Thyroid gland (tissue), 4 donors: ENCODE data around the gene SYNGR3. TPM values are rescaled to one million over a fixed set of nuclear protein-coding genes. Genes with fewer than 3 reads are reported as not detected.
A peak's percentile ranks its signal among the peaks of the same experiment; 100 is the strongest.

Experiments used
- DNase-seq, 2 donors: peaks; one replicate each; pipeline ENCODE4 v3.0.0-alpha.2; 2019
- H3K27ac ChIP-seq, 3 donors: fragments of 200-600 bp; sonication (generic); 1 replicate in 2 of 3; 2 replicates in 1 of 3; pipeline ENCODE4 v1.5.1; 2016 to 2019; ENCODE audit warnings: mild to moderate bottlenecking in 1 of 3, moderate library complexity in 1 of 3
- H3K27me3 ChIP-seq: fragments of 200-600 bp; sonication (generic); one replicate; pipeline ENCODE4 v1.5.1; 2019
- H3K36me3 ChIP-seq, 2 donors: fragments of 200-600 bp; sonication (generic); one replicate each; pipeline ENCODE4 v1.5.1; 2016 to 2019
- H3K4me1 ChIP-seq, 2 donors: fragments of 200-600 bp; sonication (generic); one replicate each; pipeline ENCODE4 v1.5.1; 2017 to 2019
- H3K4me3 ChIP-seq, 3 donors: fragments of 200-600 bp; sonication (generic); replicated peaks in 1 of 3; 1 replicate in 2 of 3; 2 replicates in 1 of 3; pipeline ENCODE4 v1.5.1; 2016; ENCODE audit warnings: mild to moderate bottlenecking in 1 of 3
- H3K9me3 ChIP-seq: fragments of 200-600 bp; sonication (generic); one replicate; pipeline ENCODE4 v1.5.1; 2017
- POLR2A ChIP-seq, 2 donors: fragments of 450-650 bp; IDR thresholded peaks; one replicate each; pipeline ENCODE4 v1.6.1; 2017; ENCODE audit warnings: antibody characterized with exemption in 2 of 2, mild to moderate bottlenecking in 2 of 2, moderate library complexity in 1 of 2
- WGBS, 2 donors: methylation state at CpG; one replicate each; pipeline ENCODE4 v1.1.5; 2017; 5-methylcytosine and 5-hydroxymethylcytosine counted together
- intact Hi-C: fragments of 100-400 bp; cut with DNase I; formaldehyde crosslinking; loops from one replicate; pipeline ENCODE4 v1.15.1; 2023
- total RNA-seq, 4 donors: library from RNA; depleted of rRNA; stranded (reverse); fragments of >200 nt; gene quantifications; one replicate each; pipeline ENCODE4 v1.2.3, GENCODE V29; 2016
- TF ChIP-seq, protein P1 (sequence below), 6 experiments: fragments of 200-600 bp in 3 of 6; fragments of 450-650 bp in 3 of 6; sonication (generic) in 3 of 6; IDR thresholded peaks; one replicate each; pipeline ENCODE4 v1.5.1; 2016 to 2019; ENCODE audit warnings: antibody characterized with exemption in 6 of 6, mild to moderate bottlenecking in 2 of 6, inconsistent platforms in 1 of 6, moderate library complexity in 1 of 6

Gene SYNGR3
- total RNA-seq, 4 donors from 2014 or later = not detected

DNA sequence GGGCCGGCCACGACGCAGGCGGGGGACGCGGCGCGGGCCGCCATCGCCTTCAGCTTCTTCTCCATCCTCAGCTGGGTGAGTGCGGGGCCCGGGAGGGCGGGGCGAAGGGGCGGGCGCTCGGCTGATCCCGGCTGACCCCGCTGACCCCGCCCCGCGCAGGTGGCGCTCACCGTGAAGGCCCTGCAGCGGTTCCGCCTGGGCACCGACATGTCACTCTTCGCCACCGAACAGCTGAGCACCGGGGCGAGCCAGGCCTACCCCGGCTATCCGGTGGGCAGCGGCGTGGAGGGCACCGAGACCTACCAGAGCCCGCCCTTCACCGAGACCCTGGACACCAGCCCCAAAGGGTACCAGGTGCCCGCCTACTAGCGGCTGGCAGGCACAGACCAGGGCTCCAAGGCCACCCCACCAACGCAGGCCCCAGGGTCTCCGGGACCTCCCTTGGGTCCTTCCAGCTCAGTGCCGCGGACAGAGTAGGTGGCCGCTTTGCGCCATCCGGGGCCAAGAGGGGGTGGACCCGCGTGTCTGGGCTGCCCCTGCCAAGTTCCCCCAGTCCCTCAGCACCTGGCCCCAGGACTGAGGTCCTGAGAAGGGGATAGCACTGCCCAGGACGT lies 3.0 kb downstream of the SYNGR3 start:
- peaks cover 24 to 36% of the 10 kb centered on the region in 2 donors for H3K4me1 ChIP-seq
- no peak overlapping the region for H3K4me3 ChIP-seq
- no peaks in the 10 kb centered on the region for H3K9me3 ChIP-seq
- peaks cover 14% of the 10 kb centered on the region for H3K27me3 ChIP-seq
- 20 to 29% methylated on average over 1 to 7 of the region's 50 CpGs for WGBS, 2 donors
- intact Hi-C loops = no loop called here
- TF ChIP-seq, protein P1, sequence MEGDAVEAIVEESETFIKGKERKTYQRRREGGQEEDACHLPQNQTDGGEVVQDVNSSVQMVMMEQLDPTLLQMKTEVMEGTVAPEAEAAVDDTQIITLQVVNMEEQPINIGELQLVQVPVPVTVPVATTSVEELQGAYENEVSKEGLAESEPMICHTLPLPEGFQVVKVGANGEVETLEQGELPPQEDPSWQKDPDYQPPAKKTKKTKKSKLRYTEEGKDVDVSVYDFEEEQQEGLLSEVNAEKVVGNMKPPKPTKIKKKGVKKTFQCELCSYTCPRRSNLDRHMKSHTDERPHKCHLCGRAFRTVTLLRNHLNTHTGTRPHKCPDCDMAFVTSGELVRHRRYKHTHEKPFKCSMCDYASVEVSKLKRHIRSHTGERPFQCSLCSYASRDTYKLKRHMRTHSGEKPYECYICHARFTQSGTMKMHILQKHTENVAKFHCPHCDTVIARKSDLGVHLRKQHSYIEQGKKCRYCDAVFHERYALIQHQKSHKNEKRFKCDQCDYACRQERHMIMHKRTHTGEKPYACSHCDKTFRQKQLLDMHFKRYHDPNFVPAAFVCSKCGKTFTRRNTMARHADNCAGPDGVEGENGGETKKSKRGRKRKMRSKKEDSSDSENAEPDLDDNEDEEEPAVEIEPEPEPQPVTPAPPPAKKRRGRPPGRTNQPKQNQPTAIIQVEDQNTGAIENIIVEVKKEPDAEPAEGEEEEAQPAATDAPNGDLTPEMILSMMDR (IDR thresholded peaks at IDR 0.05) = no peak
- no peak for TF ChIP-seq POLR2A (IDR thresholded peaks at IDR 0.05)
- no peak for DNase-seq
- H3K27ac ChIP-seq = no peak overlapping the region
- H3K36me3 ChIP-seq = peaks cover under 1 to 2% of the 10 kb centered on the region in 2 donors

GRCh38 chr16:1993731-1994131 lies 4.0 kb downstream of the SYNGR3 start:
- peak; percentile 79 to 89 for DNase-seq
- Histone ChIP-seq H3K4me3 (no peak overlapping the region), H3K27me3 (peaks cover 14% of the 10 kb centered on the region), H3K27ac (no peak overlapping the region), H3K36me3 (peaks cover 10 to 11% of the 10 kb centered on the region in 2 donors), H3K4me1 (peaks cover 24 to 36% of the 10 kb centered on the region in 2 donors), H3K9me3 (no peaks in the 10 kb centered on the region)
- WGBS, 2 donors = 9 to 27% methylated on average over 1 to 2 of the region's 2 CpGs
- no peak for TF ChIP-seq POLR2A (IDR thresholded peaks at IDR 0.05)
- TF ChIP-seq, protein P1 (IDR thresholded peaks at IDR 0.05) = no peak
- intact Hi-C loops = no loop called here

DNA sequence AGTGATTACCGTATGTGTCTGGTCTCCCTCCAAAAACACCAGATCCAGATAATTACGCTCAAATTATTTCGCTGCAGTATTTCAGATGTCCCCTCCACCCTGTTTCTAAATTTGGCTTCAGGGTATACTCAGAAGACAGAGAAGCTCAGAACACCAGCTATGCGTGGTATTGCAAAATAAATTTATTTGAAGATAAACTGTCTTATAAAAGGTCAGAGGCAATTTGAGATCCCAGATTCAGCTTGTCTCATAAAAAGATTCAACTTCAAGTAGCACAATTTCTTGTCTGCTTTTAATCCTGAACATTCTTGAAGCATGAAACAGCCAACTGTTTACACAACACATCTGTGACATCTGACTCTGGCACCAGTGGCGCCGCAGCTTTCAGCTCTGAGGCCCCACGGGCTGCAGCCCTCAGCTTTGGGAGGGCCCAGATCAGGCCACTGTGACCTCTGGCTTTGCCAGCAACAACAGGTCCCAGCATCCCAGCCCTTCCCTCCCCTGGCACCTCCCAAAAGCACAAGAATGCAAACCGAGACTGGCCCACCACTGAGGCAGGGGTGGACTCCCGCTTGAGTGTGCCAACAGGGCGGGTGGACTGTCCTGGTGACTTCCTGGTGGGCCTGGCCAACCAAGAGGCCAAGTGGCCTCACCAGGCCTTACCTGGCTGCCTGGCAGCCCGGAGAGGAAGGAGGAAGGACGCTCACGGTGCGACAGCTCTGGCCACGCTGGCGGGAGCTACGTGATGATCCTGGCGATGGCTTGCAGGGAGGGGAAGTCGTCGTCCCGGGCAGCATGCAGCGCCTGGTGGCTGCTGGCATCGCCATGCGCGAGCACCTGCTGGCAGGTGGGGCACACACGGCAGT lies 8.0 kb downstream of the SYNGR3 start:
- 86 to 94% methylated on average over 7 to 25 of the region's 26 CpGs for WGBS, 2 donors
- peaks cover 9% of the 10 kb centered on the region in 2 donors for H3K4me1 ChIP-seq
- TF ChIP-seq POLR2A (IDR thresholded peaks at IDR 0.05) = no peak
- TF ChIP-seq, protein P1 (IDR thresholded peaks at IDR 0.05) = no peak
- no peak for DNase-seq
- intact Hi-C loops = no loop called here
- no peaks in the 10 kb centered on the region for H3K27me3 ChIP-seq
- H3K4me3 ChIP-seq = no peak overlapping the region
- H3K36me3 ChIP-seq = peaks cover 46 to 49% of the 10 kb centered on the region in 2 donors
- no peaks in the 10 kb centered on the region for H3K9me3 ChIP-seq
- H3K27ac ChIP-seq = no peak overlapping the region

DNA sequence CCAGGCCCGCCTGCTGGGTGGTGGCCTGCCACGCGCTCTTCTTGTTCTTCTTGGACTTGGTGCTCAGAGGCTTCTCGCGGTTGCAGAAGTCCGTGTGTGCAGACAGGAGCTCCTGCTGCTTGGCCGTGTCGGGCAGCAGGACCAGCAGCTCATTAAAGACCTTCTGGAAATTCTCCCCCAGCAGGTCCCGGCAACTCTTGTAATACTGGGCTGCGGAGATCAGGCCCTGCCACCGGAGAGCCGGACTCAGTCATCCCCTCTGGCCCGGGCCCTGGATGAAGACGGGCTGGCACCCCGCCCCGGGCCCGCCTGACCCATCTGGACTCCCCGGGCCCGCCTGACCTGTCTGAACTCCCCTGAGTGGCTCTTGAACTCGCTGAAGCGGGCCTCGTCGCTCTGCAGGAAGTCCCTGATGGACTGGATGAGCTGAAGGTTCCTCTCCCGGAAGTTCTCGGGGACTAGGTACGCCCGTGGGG lies 8.6 kb downstream of the SYNGR3 start:
- no peak overlapping the region for H3K4me3 ChIP-seq
- H3K9me3 ChIP-seq = no peaks in the 10 kb centered on the region
- intact Hi-C loops = no loop called here
- DNase-seq = no peak
- 86 to 91% methylated on average over 13 to 17 of the region's 27 CpGs for WGBS, 2 donors
- no peaks in the 10 kb centered on the region for H3K27me3 ChIP-seq
- TF ChIP-seq, protein P1 (IDR thresholded peaks at IDR 0.05) = no peak
- TF ChIP-seq POLR2A (IDR thresholded peaks at IDR 0.05) = no peak
- no peak overlapping the region for H3K27ac ChIP-seq
- peaks cover 6 to 9% of the 10 kb centered on the region in 2 donors for H3K4me1 ChIP-seq
- peaks cover 51 to 54% of the 10 kb centered on the region in 2 donors for H3K36me3 ChIP-seq
